Caco-2 (cell line): ENCODE data around the gene RAD51B. TPM values are rescaled to one million over a fixed set of nuclear protein-coding genes. Genes with fewer than 3 reads are reported as not detected.

Experiments used
- BruUV-seq: library from RNA; stranded (reverse); fragments of 400-500 nt; replicated peaks from 2 replicates; lab custom pipeline; 2021; lab: Mats Ljungman, UMichigan
- CTCF ChIA-PET: fragments of 300-600 bp; sonication (Branson Sonifier 250); formaldehyde crosslinking; loops from one replicate; lab custom pipeline; 2022; ENCODE audit warnings: antibody characterized with exemption; lab: Charles Lee
- POLR2A ChIA-PET: fragments of 300-600 bp; sonication (Branson Sonifier 250); formaldehyde crosslinking; loops from one replicate; lab custom pipeline; 2022; ENCODE audit warnings: antibody characterized with exemption; lab: Charles Lee
- DNase-seq, 2 experiments: peaks; one replicate each; pipeline versions ENCODE4 v3.0.0 to v3.0.0-alpha.2; 2020 to 2022
- H3K27me3 ChIP-seq: replicated peaks from 2 replicates; pipeline ENCODE4 v1.6.0; 2011; ENCODE audit warnings: low read length; ENCODE audit not compliant: control insufficient read depth, insufficient read depth
- H3K36me3 ChIP-seq: 2 replicates; pipeline ENCODE4 v1.5.1; 2011; ENCODE audit warnings: low read length; ENCODE audit not compliant: control insufficient read depth, insufficient read depth
- H3K4me1 ChIP-seq: fragments of 250-450 bp; sonication (Bioruptor Pico); 2 replicates; pipeline ENCODE4 v1.5.1; 2020; ENCODE audit warnings: mild to moderate bottlenecking
- H3K4me3 ChIP-seq: 2 replicates; pipeline ENCODE4 v1.5.1; 2011; ENCODE audit warnings: low read depth, mild to moderate bottlenecking, control low read depth, low read length
- H3K9me3 ChIP-seq: fragments of 250-450 bp; sonication (Bioruptor Pico); 2 replicates; pipeline ENCODE4 v1.5.1; 2020; ENCODE audit warnings: mild to moderate bottlenecking, moderate library complexity
- H3K27ac Mint-ChIP-seq: one replicate; pipeline ENCODE4 v1.8.0; 2022; ENCODE audit warnings: mixed read lengths; ENCODE audit not compliant: unreplicated experiment
- H3K27me3 Mint-ChIP-seq: one replicate; pipeline ENCODE4 v1.8.0; 2022; ENCODE audit warnings: mixed read lengths; ENCODE audit not compliant: insufficient read depth, unreplicated experiment
- H3K36me3 Mint-ChIP-seq: one replicate; pipeline ENCODE4 v1.8.0; 2022; ENCODE audit warnings: mild to moderate bottlenecking, mixed read lengths; ENCODE audit not compliant: insufficient read depth, unreplicated experiment
- H3K4me1 Mint-ChIP-seq: one replicate; pipeline ENCODE4 v1.8.0; 2022; ENCODE audit warnings: low read depth, mixed read lengths; ENCODE audit not compliant: unreplicated experiment
- H3K4me3 Mint-ChIP-seq: one replicate; pipeline ENCODE4 v1.8.0; 2022; ENCODE audit warnings: mild to moderate bottlenecking, moderate library complexity, mixed read lengths; ENCODE audit not compliant: unreplicated experiment
- H3K9me3 Mint-ChIP-seq: one replicate; pipeline ENCODE4 v1.8.0; 2022; ENCODE audit warnings: mixed read lengths; ENCODE audit not compliant: unreplicated experiment
- intact Hi-C: fragments of 100-400 bp; cut with micrococcal nuclease; formaldehyde crosslinking; loops from one replicate; pipeline ENCODE4 v1.10.0; 2022; ENCODE audit not compliant: unreplicated experiment
- total RNA-seq: library from RNA; stranded (reverse); gene quantifications from 2 replicates; pipeline ENCODE4 v1.2.3, GENCODE V29; 2022
- TF ChIP-seq, protein P1 (sequence below), 2 experiments: fragments of 200-600 bp in 1 of 2; IDR thresholded peaks; 1 replicate in 1 of 2; 2 replicates in 1 of 2; pipeline versions ENCODE4 v1.5.1 to v1.8.0; 2011 to 2022; ENCODE audit warnings: antibody characterized with exemption in 1 of 2, control low read depth in 1 of 2, inconsistent platforms in 1 of 2, low read depth in 1 of 2, low read length in 1 of 2, mild to moderate bottlenecking in 1 of 2, moderate library complexity in 1 of 2; ENCODE audit not compliant: insufficient read depth in 1 of 2, severe bottlenecking in 1 of 2, unreplicated experiment in 1 of 2

Gene RAD51B
- total RNA-seq, 1 experiment from 2014 or later: 16.7 TPM

DNA sequence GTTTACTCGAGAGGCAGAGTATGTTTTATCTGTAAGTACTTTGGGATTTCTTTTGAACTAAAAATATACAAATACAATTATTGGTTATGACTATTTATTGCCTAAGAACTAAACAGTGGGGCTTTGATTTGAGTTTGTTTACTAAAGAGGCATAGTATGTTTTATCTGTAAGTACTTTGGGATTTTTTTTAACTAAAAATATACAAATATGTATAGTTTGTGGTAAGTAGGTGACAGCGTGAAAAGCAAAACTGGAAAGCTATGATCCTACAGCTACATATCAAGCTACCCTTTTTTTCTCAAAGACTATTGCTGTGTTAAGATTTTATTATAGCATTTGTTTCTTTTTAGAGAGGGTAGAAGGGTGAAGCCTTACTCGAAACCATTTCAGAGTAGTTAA, 171.0 kb downstream of the RAD51B start:
- no TSS peak for BruUV-seq
- Mint-ChIP-seq H3K9me3 (no peaks in the 10 kb centered on the region), H3K27me3 (no peaks in the 10 kb centered on the region), H3K36me3 (no peaks in the 10 kb centered on the region), H3K27ac (no peak overlapping the region), H3K4me3 (no peak overlapping the region), H3K4me1 (no peaks in the 10 kb centered on the region)
- Histone ChIP-seq H3K9me3 (no peaks in the 10 kb centered on the region), H3K27me3 (no peaks in the 10 kb centered on the region), H3K4me1 (no peaks in the 10 kb centered on the region), H3K4me3 (no peak overlapping the region), H3K36me3 (no peaks in the 10 kb centered on the region)
- TF ChIP-seq, protein P1, sequence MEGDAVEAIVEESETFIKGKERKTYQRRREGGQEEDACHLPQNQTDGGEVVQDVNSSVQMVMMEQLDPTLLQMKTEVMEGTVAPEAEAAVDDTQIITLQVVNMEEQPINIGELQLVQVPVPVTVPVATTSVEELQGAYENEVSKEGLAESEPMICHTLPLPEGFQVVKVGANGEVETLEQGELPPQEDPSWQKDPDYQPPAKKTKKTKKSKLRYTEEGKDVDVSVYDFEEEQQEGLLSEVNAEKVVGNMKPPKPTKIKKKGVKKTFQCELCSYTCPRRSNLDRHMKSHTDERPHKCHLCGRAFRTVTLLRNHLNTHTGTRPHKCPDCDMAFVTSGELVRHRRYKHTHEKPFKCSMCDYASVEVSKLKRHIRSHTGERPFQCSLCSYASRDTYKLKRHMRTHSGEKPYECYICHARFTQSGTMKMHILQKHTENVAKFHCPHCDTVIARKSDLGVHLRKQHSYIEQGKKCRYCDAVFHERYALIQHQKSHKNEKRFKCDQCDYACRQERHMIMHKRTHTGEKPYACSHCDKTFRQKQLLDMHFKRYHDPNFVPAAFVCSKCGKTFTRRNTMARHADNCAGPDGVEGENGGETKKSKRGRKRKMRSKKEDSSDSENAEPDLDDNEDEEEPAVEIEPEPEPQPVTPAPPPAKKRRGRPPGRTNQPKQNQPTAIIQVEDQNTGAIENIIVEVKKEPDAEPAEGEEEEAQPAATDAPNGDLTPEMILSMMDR (IDR thresholded peaks at IDR 0.05; ENCODE audit: insufficient read depth in 1 of 2, low read depth in 1 of 2, low read length in 1 of 2, severe bottlenecking in 1 of 2, unreplicated experiment in 1 of 2): no peak
- intact Hi-C loops: no loop called here
- CTCF ChIA-PET: no interaction called here
- POLR2A ChIA-PET: interaction anchor here (0.5 kb wide), 1 partner anchor 175 kb away, joined by 3 read pairs; no protein-coding TSS in a partner anchor
- no peak for DNase-seq

DNA sequence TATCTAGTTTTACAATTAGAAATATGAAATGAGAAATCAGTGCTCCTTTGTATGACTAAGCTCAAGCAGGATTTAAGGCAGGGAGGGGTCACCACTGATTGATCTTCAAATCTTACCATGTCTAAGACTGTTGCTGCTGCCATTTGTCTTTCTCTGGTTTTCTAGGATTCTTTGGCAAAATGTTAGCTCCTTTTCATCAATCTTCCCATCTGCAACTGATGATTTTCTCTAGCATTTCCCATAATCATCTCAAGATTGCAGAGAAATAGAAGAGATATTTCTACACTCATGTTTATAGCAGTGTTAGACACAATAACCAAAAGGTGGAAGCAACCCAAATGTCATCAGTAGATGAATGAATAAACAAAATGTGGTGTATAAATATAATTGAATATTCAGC, 175.0 kb downstream of the RAD51B start:
- DNase-seq: no peak
- CTCF ChIA-PET: no interaction called here

GRCh38 chr14:67996235-67996634, 176.7 kb downstream of the RAD51B start:
- no peak for DNase-seq
- no peaks in the 10 kb centered on the region for H3K9me3 ChIP-seq
- ChIA-PET CTCF (no interaction called here), POLR2A (no interaction called here)
- TF ChIP-seq, protein P1 (IDR thresholded peaks at IDR 0.05; ENCODE audit: insufficient read depth in 1 of 2, low read depth in 1 of 2, low read length in 1 of 2, severe bottlenecking in 1 of 2, unreplicated experiment in 1 of 2): no peak
- no peaks in the 10 kb centered on the region for H3K36me3 Mint-ChIP-seq
- no peak overlapping the region for H3K27ac Mint-ChIP-seq
- no peaks in the 10 kb centered on the region for H3K36me3 ChIP-seq
- peaks cover 22% of the 10 kb centered on the region for H3K4me1 ChIP-seq
- peaks cover 16% of the 10 kb centered on the region for H3K4me1 Mint-ChIP-seq
- no peaks in the 10 kb centered on the region for H3K9me3 Mint-ChIP-seq
- no peaks in the 10 kb centered on the region for H3K27me3 Mint-ChIP-seq
- intact Hi-C loops: no loop called here
- H3K4me3 ChIP-seq: no peak overlapping the region
- H3K27me3 ChIP-seq: no peaks in the 10 kb centered on the region
- no peak overlapping the region for H3K4me3 Mint-ChIP-seq
- no TSS peak for BruUV-seq

More for the DNA sequence above, 175.0 kb downstream of the RAD51B start:
- H3K9me3 ChIP-seq: no peaks in the 10 kb centered on the region
- no peaks in the 10 kb centered on the region for H3K36me3 ChIP-seq
- H3K27me3 ChIP-seq: no peaks in the 10 kb centered on the region
- H3K36me3 Mint-ChIP-seq: no peaks in the 10 kb centered on the region
- intact Hi-C loops: no loop called here
- no peaks in the 10 kb centered on the region for H3K27me3 Mint-ChIP-seq
- no peak overlapping the region for H3K4me3 ChIP-seq
- H3K9me3 Mint-ChIP-seq: no peaks in the 10 kb centered on the region
- no peak overlapping the region for H3K4me3 Mint-ChIP-seq
- peaks cover 10% of the 10 kb centered on the region for H3K4me1 ChIP-seq
- no TSS peak for BruUV-seq
- H3K4me1 Mint-ChIP-seq: peaks cover 11% of the 10 kb centered on the region
- no peak overlapping the region for H3K27ac Mint-ChIP-seq
- POLR2A ChIA-PET: no interaction called here
- TF ChIP-seq, protein P1 (IDR thresholded peaks at IDR 0.05; ENCODE audit: insufficient read depth in 1 of 2, low read depth in 1 of 2, low read length in 1 of 2, severe bottlenecking in 1 of 2, unreplicated experiment in 1 of 2): no peak
